ENCODE data around the gene TBC1D32.

DNA sequence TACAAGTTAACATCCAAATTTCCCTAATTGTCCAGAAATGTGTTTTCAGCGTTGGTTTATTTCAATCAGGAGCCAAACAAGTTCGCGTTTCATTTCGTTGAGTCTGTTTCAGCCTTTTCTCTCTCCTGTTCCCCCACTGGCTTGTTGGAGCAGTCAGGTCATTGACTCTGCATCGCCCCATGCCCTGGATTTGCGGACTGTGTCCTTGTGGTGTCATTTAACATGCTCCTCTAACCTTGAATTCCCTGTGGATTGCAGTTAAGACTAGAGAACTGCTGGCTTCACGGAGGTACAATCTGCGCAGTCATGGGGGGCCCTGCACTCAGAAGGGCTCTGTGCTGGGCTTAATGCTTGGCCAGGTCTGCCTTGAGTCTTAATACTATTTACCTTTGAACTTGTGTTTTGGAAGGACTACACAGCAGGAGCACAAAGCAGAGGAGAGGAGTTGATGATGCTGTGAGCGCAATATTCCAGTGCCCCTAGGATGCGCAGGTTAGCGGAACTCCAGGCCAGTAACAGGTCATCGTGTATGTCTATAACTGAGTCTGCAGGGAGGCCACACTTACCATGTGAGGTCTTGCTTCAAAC is 5.5 kb upstream of the TBC1D32 start:
- TF ChIP-seq EZH2 (IDR thresholded peaks at IDR 0.05; ENCODE audit: insufficient read depth, poor library complexity, severe bottlenecking) (no peak), EZH2phosphoT487 (IDR thresholded peaks at IDR 0.05; ENCODE audit: insufficient read depth, low read depth) (no peak)

All from GM23248 (cell line).